ENCODE data around the gene BCO2. TPM values are rescaled to one million over a fixed set of nuclear protein-coding genes. Genes with fewer than 3 reads are reported as not detected.

The BCO2 gene
- total RNA-seq, 1 donor from 2014 or later, result 137 TPM

Other genes starting within 250 kb of the BCO2 start
- gene DIXDC1, start 238.2 kb upstream of the BCO2 start, total RNA-seq, result 19.6 TPM
- 189 TPM for gene DLAT, start 150.1 kb upstream of the BCO2 start, total RNA-seq
- gene PIH1D2, start 101.5 kb upstream of the BCO2 start, total RNA-seq, result 1.6 TPM
- gene NKAPD1, start 101.2 kb upstream of the BCO2 start, total RNA-seq, result 7.7 TPM
- gene TIMM8B, start 88.8 kb upstream of the BCO2 start, total RNA-seq, result 158 TPM
- gene SDHD, start 88.6 kb upstream of the BCO2 start, total RNA-seq, result 269 TPM
- gene IL18, start 11.4 kb upstream of the BCO2 start, total RNA-seq, result 2.3 TPM
- gene TEX12, start 8.1 kb upstream of the BCO2 start, total RNA-seq, result not detected
- 25.2 TPM for gene PTS, start 50.9 kb downstream of the BCO2 start, total RNA-seq
- not detected for gene PLET1, start 85.3 kb downstream of the BCO2 start, total RNA-seq